Measurements from ENCODE around the gene SPOCK1.

The SPOCK1 gene

GRCh38 chr5:137329586-137330296 lies 169.4 kb downstream of the SPOCK1 start:
- no peak for DNase-seq (ENCODE audit: low read depth in 2 of 2)

GRCh38 chr5:137328991-137329390 lies 170.1 kb downstream of the SPOCK1 start:
- no peak for DNase-seq (ENCODE audit: low read depth in 2 of 2)

GRCh38 chr5:137328463-137328862 lies 170.7 kb downstream of the SPOCK1 start:
- no peak for DNase-seq (ENCODE audit: low read depth in 2 of 2)

GRCh38 chr5:137325721-137326120 lies 173.4 kb downstream of the SPOCK1 start:
- no peak for DNase-seq (ENCODE audit: low read depth in 2 of 2)

- DNase-seq (ENCODE audit: low read depth in 2 of 2), result no peak
Measured at GRCh38 chr5:137320056-137321045, 178.8 kb downstream of the SPOCK1 start.

GRCh38 chr5:137318027-137318426 lies 181.1 kb downstream of the SPOCK1 start:
- no peak for DNase-seq (ENCODE audit: low read depth in 2 of 2)

GRCh38 chr5:137316346-137316736 lies 182.8 kb downstream of the SPOCK1 start:
- DNase-seq (ENCODE audit: low read depth in 2 of 2), result no peak

- no peak for DNase-seq (ENCODE audit: low read depth in 2 of 2)
Measured at GRCh38 chr5:137315534-137316345, 183.4 kb downstream of the SPOCK1 start.

- DNase-seq (ENCODE audit: low read depth in 2 of 2), result no peak
Measured at GRCh38 chr5:137315109-137315508, 184.0 kb downstream of the SPOCK1 start.

- no peak for DNase-seq (ENCODE audit: low read depth in 2 of 2)
Measured at GRCh38 chr5:137313526-137314175, 185.5 kb downstream of the SPOCK1 start.

GRCh38 chr5:137312011-137312410 lies 187.1 kb downstream of the SPOCK1 start:
- no peak for DNase-seq (ENCODE audit: low read depth in 2 of 2)

- DNase-seq (ENCODE audit: low read depth in 2 of 2), result no peak
Measured at GRCh38 chr5:137310051-137310730, 188.9 kb downstream of the SPOCK1 start.

GRCh38 chr5:137309290-137309689 lies 189.8 kb downstream of the SPOCK1 start:
- DNase-seq (ENCODE audit: low read depth in 2 of 2), result no peak

GRCh38 chr5:137308311-137308710 lies 190.8 kb downstream of the SPOCK1 start:
- DNase-seq (ENCODE audit: low read depth in 2 of 2), result no peak

- DNase-seq (ENCODE audit: low read depth in 2 of 2), result no peak
Measured at GRCh38 chr5:137306903-137307302, 192.2 kb downstream of the SPOCK1 start.

GRCh38 chr5:137305971-137306602 lies 193.0 kb downstream of the SPOCK1 start:
- no peak for DNase-seq (ENCODE audit: low read depth in 2 of 2)

- DNase-seq (ENCODE audit: low read depth in 2 of 2), result no peak
Measured at GRCh38 chr5:137304226-137304874, 194.8 kb downstream of the SPOCK1 start.

- DNase-seq (ENCODE audit: low read depth in 2 of 2), result no peak
Measured at GRCh38 chr5:137303509-137303908, 195.6 kb downstream of the SPOCK1 start.

GRCh38 chr5:137300411-137301240 lies 198.5 kb downstream of the SPOCK1 start:
- DNase-seq (ENCODE audit: low read depth in 2 of 2), result no peak
